Fibroblast of lung (primary cell): ENCODE measurements around the gene NR2F1-AS1. TPM values are rescaled to one million over a fixed set of nuclear protein-coding genes. Genes with fewer than 3 reads are reported as not detected.

ENCODE experiments used
- DNase-seq, 2 donors: peaks; one replicate each; pipeline versions ENCODE4 v3.0.0 to v3.0.0-alpha.2; 2010; ENCODE audit warnings: low read depth in 2 of 2
- H2AFZ ChIP-seq: 2 replicates; pipeline ENCODE4 v1.5.1; 2012; ENCODE audit warnings: low read length, control low read depth, inconsistent platforms
- H3K27ac ChIP-seq: 2 replicates; pipeline ENCODE4 v1.5.1; 2011; ENCODE audit warnings: low read length, control low read depth; ENCODE audit not compliant: insufficient read depth
- H3K27me3 ChIP-seq: 2 replicates; pipeline ENCODE4 v1.5.1; 2011; ENCODE audit warnings: mild to moderate bottlenecking, low read length; ENCODE audit not compliant: control insufficient read depth, insufficient read depth
- H3K36me3 ChIP-seq: 2 replicates; pipeline ENCODE4 v1.5.1; 2011; ENCODE audit warnings: low read length; ENCODE audit not compliant: control insufficient read depth, insufficient read depth
- H3K4me1 ChIP-seq: 2 replicates; pipeline ENCODE4 v1.5.1; 2011; ENCODE audit warnings: low read length; ENCODE audit not compliant: control insufficient read depth, insufficient read depth; ENCODE audit errors: extremely low read depth
- H3K4me2 ChIP-seq: 2 replicates; pipeline ENCODE4 v1.5.1; 2011; ENCODE audit warnings: low read length, control low read depth; ENCODE audit not compliant: insufficient read depth; ENCODE audit errors: extremely low read depth
- H3K4me3 ChIP-seq, 4 experiments: fragments of 200-600 bp in 1 of 4; sonication (generic) in 1 of 4; replicated peaks in 1 of 4; 2 replicates each; pipeline ENCODE4 v1.5.1; 2011 to 2016; ENCODE audit warnings: low read length in 4 of 4, low read depth in 3 of 4, mild to moderate bottlenecking in 3 of 4, control low read depth in 2 of 4, inconsistent platforms in 1 of 4, mixed read lengths in 1 of 4; ENCODE audit not compliant: insufficient read depth in 1 of 4; ENCODE audit errors: control extremely low read depth in 1 of 4
- H3K79me2 ChIP-seq: 2 replicates; pipeline ENCODE4 v1.5.1; 2012; ENCODE audit warnings: mild to moderate bottlenecking, low read length, inconsistent platforms; ENCODE audit not compliant: control insufficient read depth, insufficient read depth
- H3K9ac ChIP-seq: 2 replicates; pipeline ENCODE4 v1.5.1; 2011; ENCODE audit warnings: mild to moderate bottlenecking, low read length, control low read depth; ENCODE audit not compliant: insufficient read depth
- H3K9me3 ChIP-seq: 2 replicates; pipeline ENCODE4 v1.5.1; 2012; ENCODE audit warnings: low read depth, low read length; ENCODE audit not compliant: control insufficient read depth, insufficient read depth
- H4K20me1 ChIP-seq: 2 replicates; pipeline ENCODE4 v1.5.1; 2011; ENCODE audit warnings: low read length; ENCODE audit not compliant: control insufficient read depth, insufficient read depth; ENCODE audit errors: extremely low read depth
- EZH2 ChIP-seq: IDR thresholded peaks from 2 replicates; pipeline ENCODE4 v1.5.1; 2012; ENCODE audit warnings: low read length, control low read depth, mild to moderate bottlenecking; ENCODE audit errors: missing control alignments
- polyA plus RNA-seq, 2 donors: library from polyadenylated mRNA; depleted of rRNA in 1 of 2; stranded (reverse) in 1 of 2; unstranded in 1 of 2; fragments of >200 nt; gene quantifications; 2 replicates each; pipeline ENCODE4 v1.2.1, GENCODE V29; 2011 to 2012; ENCODE audit warnings: missing spikeins in 1 of 2
- total RNA-seq: library from RNA; depleted of rRNA; stranded (reverse); fragments of >200 nt; gene quantifications from 2 replicates; pipeline ENCODE4 v1.2.1, GENCODE V29; 2014
- TF ChIP-seq, protein P1 (sequence below), 2 donors: IDR thresholded peaks in 1 of 2; conservative IDR thresholded peaks in 1 of 2; 1 replicate in 1 of 2; 2 replicates in 1 of 2; pipeline ENCODE4 v1.5.1; 2011 to 2012; ENCODE audit warnings: low read length in 2 of 2, control low read depth in 1 of 2, inconsistent platforms in 1 of 2, low read depth in 1 of 2, mild to moderate bottlenecking in 1 of 2

Gene NR2F1-AS1
- total and polyA plus RNA-seq, 2 donors (not counting 1 experiment from before 2014, with no cell fraction given): 29.6 to 44.6 TPM

DNA sequence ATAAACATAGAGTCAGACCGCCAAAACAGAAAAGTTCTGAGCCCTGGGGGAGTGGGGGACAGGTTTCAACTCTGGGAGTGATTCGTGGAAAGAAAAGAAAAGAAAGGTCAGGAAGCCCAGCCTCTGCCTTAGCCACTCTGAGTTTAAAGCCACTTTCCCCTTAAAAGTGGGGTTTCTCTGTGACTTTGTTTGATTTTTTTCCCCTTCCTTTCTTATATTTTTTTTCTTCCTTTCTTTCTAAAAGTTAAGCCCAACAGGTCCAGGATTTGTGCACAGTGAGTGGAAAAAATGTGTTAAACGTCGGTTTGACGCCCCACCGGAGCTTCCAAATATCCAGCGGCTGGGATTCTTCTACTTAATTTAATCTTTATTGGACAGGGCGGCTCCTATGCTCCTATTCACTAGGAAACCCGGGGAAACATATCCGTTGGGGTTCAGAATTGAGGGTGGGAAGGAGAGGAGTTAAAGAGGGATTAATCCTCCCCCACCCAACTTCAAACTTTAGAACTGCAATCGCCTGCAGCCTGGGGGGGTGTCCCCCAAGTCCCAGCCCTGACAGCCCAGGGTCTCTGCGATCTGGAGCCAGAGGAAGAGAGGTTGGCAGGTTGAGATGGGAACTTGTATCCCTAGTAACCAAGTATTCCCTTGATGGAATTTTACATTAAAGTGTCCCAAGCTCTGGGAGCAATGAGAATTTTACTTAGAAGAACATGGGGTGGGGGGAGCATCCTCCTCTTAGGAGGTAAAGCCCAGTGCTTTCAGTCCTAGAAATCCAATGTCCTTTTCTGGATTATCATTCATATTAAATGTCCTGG is 6.3 kb downstream of the NR2F1-AS1 start:
- DNase-seq: no peak
- Histone ChIP-seq H3K9me3 (no peaks in the 10 kb centered on the region), H4K20me1 (no peaks in the 10 kb centered on the region), H3K4me1 (peaks cover 25% of the 10 kb centered on the region), H2AFZ (no peak overlapping the region), H3K4me3 (peak overlapping the region in 3 of 4 experiments; percentile 39 to 41 (median 40)), H3K36me3 (peaks cover 2% of the 10 kb centered on the region), H3K79me2 (peaks cover 95% of the 10 kb centered on the region), H3K9ac (peak overlapping the region; percentile 33), H3K27me3 (no peaks in the 10 kb centered on the region), H3K27ac (peak overlapping the region; percentile 64), H3K4me2 (peak overlapping the region; percentile 96)
- TF ChIP-seq, protein P1, sequence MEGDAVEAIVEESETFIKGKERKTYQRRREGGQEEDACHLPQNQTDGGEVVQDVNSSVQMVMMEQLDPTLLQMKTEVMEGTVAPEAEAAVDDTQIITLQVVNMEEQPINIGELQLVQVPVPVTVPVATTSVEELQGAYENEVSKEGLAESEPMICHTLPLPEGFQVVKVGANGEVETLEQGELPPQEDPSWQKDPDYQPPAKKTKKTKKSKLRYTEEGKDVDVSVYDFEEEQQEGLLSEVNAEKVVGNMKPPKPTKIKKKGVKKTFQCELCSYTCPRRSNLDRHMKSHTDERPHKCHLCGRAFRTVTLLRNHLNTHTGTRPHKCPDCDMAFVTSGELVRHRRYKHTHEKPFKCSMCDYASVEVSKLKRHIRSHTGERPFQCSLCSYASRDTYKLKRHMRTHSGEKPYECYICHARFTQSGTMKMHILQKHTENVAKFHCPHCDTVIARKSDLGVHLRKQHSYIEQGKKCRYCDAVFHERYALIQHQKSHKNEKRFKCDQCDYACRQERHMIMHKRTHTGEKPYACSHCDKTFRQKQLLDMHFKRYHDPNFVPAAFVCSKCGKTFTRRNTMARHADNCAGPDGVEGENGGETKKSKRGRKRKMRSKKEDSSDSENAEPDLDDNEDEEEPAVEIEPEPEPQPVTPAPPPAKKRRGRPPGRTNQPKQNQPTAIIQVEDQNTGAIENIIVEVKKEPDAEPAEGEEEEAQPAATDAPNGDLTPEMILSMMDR (conservative IDR thresholded peaks at IDR 0.05 in 1 of 2, IDR thresholded peaks at IDR 0.05 in 1 of 2; ENCODE audit: low read depth in 1 of 2, low read length in 2 of 2): no peak
- TF ChIP-seq EZH2: no peak

DNA sequence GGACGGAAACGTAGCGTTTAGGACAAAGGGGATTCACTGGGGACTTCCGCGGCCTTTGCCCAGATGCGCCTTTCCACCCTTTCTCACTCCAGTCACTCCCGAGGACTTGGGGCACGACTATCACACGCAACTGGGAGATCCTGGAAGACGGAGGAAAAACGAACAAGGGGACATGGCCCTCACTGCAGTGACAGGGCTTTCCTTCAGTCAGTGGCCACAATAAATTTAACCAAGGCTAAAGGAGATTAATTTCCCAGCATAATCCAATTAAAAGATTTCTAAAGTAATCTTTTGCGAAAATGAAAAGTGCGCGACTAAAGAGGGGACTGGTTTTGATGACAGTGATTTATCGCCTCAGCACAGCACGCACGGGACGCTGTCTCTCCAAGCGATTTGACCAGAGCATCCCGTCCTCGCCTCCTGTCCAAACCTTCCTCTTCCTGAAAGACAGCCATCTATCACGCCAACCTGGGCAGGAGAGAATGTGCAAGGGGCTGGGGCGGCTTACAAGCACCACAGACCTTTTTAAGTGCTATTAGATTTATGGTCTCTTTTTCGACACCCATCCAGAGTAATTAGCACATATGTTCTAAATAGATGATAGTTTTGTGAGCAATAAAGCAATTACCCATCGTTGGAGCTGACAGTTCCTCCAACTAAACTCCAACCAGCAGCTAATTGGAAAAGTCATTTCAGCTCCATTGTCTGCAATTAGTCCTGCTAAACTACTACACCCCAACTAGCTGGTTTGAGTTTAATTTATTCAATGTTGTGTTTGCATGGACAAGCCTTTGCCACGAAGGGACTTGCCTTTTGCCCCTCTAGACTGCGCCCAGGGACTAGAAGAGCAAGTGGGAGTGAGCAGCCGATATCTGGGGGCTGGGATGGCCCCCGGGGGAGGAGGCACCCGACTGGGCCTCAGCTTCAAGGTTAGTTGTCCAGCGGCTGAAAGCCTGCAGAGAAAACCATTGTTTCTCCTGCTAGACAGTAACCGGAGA is 7.4 kb downstream of the NR2F1-AS1 start:
- Histone ChIP-seq H4K20me1 (no peaks in the 10 kb centered on the region), H3K27ac (peak overlapping the region; percentile 64), H3K9ac (peak overlapping the region; percentile 32), H3K27me3 (no peaks in the 10 kb centered on the region), H3K4me3 (peak overlapping the region; percentile 12 to 42 (median 13)), H3K9me3 (no peaks in the 10 kb centered on the region), H3K4me2 (peak overlapping the region; percentile 96), H3K36me3 (peaks cover 2% of the 10 kb centered on the region), H3K79me2 (peaks cover 95% of the 10 kb centered on the region), H3K4me1 (peaks cover 23% of the 10 kb centered on the region), H2AFZ (peak overlapping the region; percentile 7)
- DNase-seq: no peak
- TF ChIP-seq, protein P1 (conservative IDR thresholded peaks at IDR 0.05 in 1 of 2, IDR thresholded peaks at IDR 0.05 in 1 of 2; ENCODE audit: low read depth in 1 of 2, low read length in 2 of 2): no peak
- TF ChIP-seq EZH2: no peak
